Ectodermal cell (in vitro differentiated cells): ENCODE results near the gene ARL15.
"Not testable (repeated sequence)": the region's sequence is repeated elsewhere in the genome, so short reads cannot be mapped to it uniquely, and the experiment has no call there.

Source experiments
- H3K27ac ChIP-seq: 2 replicates; pipeline ENCODE4 v1.7.0; 2013; ENCODE audit warnings: mild to moderate bottlenecking, low read depth, low read length; ENCODE audit not compliant: insufficient read depth, poor library complexity, severe bottlenecking
- H3K27me3 ChIP-seq: 2 replicates; pipeline ENCODE4 v1.7.0; 2013; ENCODE audit warnings: mild to moderate bottlenecking, low read length; ENCODE audit not compliant: insufficient read depth, control insufficient read depth, poor library complexity, severe bottlenecking
- H3K36me3 ChIP-seq: one replicate; pipeline ENCODE4 v1.7.0; 2013; ENCODE audit warnings: low read length; ENCODE audit not compliant: control insufficient read depth, insufficient read depth
- H3K4me1 ChIP-seq: one replicate; pipeline ENCODE4 v1.7.0; 2013; ENCODE audit warnings: low read length; ENCODE audit not compliant: control insufficient read depth, insufficient read depth
- H3K4me3 ChIP-seq: 2 replicates; pipeline ENCODE4 v1.7.0; 2013; ENCODE audit warnings: low read depth, low read length, control low read depth; ENCODE audit not compliant: insufficient read depth
- H3K9me3 ChIP-seq: 2 replicates; pipeline ENCODE4 v1.7.0; 2013; ENCODE audit warnings: mild to moderate bottlenecking, low read length, moderate library complexity; ENCODE audit not compliant: control insufficient read depth
- WGBS, 2 experiments: methylation state at CpG; one replicate each; pipeline ENCODE4 v1.1.7; 2013; ENCODE audit warnings: missing lambda C conversion rate in 2 of 2; 5-methylcytosine and 5-hydroxymethylcytosine counted together

The ARL15 gene

GRCh38 chr5:54049963-54050362, 260.4 kb downstream of the ARL15 start:
- WGBS, 2 experiments = 87 to 88% methylated on average over 1 of the region's 2 CpGs

DNA sequence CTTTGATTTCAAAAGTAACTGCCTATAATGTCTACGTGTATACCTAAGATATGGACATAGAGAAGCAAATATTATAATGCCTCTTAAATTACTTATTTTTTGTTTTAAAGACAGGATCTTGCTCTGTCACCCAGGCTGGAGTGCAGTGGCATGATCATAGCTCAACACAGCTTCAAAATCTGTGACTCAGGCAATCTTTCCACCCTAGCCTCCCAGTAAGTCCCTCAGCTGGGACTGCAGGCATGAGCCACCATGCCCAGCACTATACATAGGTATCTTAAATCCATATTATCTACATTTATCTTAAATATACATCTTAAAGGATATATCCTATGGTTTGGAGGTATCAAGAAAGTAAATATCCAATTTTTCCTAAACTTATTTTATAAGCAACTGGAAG, 261.2 kb downstream of the ARL15 start:
- no peaks in the 10 kb centered on the region for H3K27me3 ChIP-seq
- WGBS, 2 experiments = 100% methylated on average over 1 of the region's 1 CpG; no CpG with 5 or more reads in 1 of the 2 experiments
- no peak overlapping the region for H3K27ac ChIP-seq
- H3K9me3 ChIP-seq = no peaks in the 10 kb centered on the region
- no peak overlapping the region for H3K4me3 ChIP-seq
- H3K36me3 ChIP-seq = no peaks in the 10 kb centered on the region
- no peaks in the 10 kb centered on the region for H3K4me1 ChIP-seq

More at GRCh38 chr5:54049963-54050362, 260.4 kb downstream of the ARL15 start:
- H3K27ac ChIP-seq = no peak overlapping the region
- H3K4me3 ChIP-seq = no peak overlapping the region
- no peaks in the 10 kb centered on the region for H3K4me1 ChIP-seq
- H3K36me3 ChIP-seq = no peaks in the 10 kb centered on the region
- no peaks in the 10 kb centered on the region for H3K27me3 ChIP-seq
- no peaks in the 10 kb centered on the region for H3K9me3 ChIP-seq

- 89 to 93% methylated on average over 2 to 4 of the region's 4 CpGs for WGBS, 2 experiments
- no peaks in the 10 kb centered on the region for H3K4me1 ChIP-seq
- no peaks in the 10 kb centered on the region for H3K9me3 ChIP-seq
- no peaks in the 10 kb centered on the region for H3K27me3 ChIP-seq
- no peaks in the 10 kb centered on the region for H3K36me3 ChIP-seq
- H3K27ac ChIP-seq = no peak overlapping the region
- H3K4me3 ChIP-seq = no peak overlapping the region
These were observed 265.1 kb downstream of the ARL15 start for GRCh38 chr5:54045077-54045792.

- 93 to 97% methylated on average over 9 to 10 of the region's 10 CpGs for WGBS, 2 experiments
- H3K4me1 ChIP-seq, H3K9me3 ChIP-seq, H3K36me3 ChIP-seq, H3K27ac ChIP-seq, H3K27me3 ChIP-seq, H3K4me3 ChIP-seq: not testable (repeated sequence)
These were observed 266.1 kb downstream of the ARL15 start for GRCh38 chr5:54044276-54044675.

DNA sequence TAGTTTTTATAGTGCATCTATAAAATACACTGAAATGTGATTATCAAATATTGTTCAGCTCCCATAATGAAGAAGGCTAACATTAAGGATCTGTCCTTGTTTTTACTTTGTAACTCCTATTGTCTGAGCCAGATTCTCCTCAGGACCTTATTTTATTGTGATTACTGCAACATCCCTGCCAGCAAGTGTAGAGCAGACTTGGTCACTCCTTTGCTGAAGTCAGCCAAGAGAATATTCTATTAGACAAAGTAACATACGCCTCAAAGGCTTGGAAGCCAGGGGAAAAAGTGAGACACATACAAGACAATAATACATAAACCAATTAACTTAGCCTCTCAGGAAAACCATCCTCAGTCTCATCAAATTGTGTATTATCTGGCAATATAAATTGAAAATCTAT, 269.6 kb downstream of the ARL15 start:
- Histone ChIP-seq H3K36me3 (no peaks in the 10 kb centered on the region), H3K4me3 (no peak overlapping the region), H3K4me1 (no peaks in the 10 kb centered on the region), H3K27me3 (no peaks in the 10 kb centered on the region), H3K9me3 (no peaks in the 10 kb centered on the region), H3K27ac (no peak overlapping the region)
- WGBS, 2 experiments = 89 to 100% methylated on average over 1 of the region's 1 CpG

GRCh38 chr5:54040018-54040417, 270.4 kb downstream of the ARL15 start:
- no peak overlapping the region for H3K4me3 ChIP-seq
- no peaks in the 10 kb centered on the region for H3K36me3 ChIP-seq
- H3K27ac ChIP-seq = no peak overlapping the region
- WGBS, 2 experiments = 80 to 83% methylated on average over 1 of the region's 1 CpG
- no peaks in the 10 kb centered on the region for H3K27me3 ChIP-seq
- H3K4me1 ChIP-seq = no peaks in the 10 kb centered on the region
- no peaks in the 10 kb centered on the region for H3K9me3 ChIP-seq

DNA sequence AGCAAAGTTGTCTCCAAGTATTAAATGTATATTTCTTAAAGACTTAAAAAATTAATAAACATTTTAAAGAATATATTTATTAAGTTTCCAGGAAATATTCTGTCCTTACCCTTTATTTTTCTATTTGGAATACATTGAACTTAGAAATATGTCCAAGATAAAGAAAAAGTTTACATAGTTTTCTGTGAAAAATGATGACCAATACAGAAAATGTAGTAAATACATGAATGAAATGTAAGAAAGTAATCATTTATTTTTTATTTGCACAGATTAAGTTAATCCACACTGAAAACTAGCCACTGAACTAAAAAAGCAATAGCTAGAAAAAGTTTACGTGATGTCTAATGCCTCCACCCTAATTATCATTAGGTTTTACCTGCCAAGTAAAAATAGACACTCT, 273.2 kb downstream of the ARL15 start:
- 95 to 100% methylated on average over 1 of the region's 1 CpG for WGBS, 2 experiments
- no peaks in the 10 kb centered on the region for H3K27me3 ChIP-seq
- H3K27ac ChIP-seq = no peak overlapping the region
- no peaks in the 10 kb centered on the region for H3K9me3 ChIP-seq
- H3K4me1 ChIP-seq = no peaks in the 10 kb centered on the region
- no peak overlapping the region for H3K4me3 ChIP-seq
- no peaks in the 10 kb centered on the region for H3K36me3 ChIP-seq

GRCh38 chr5:54030981-54031380, 279.4 kb downstream of the ARL15 start:
- Histone ChIP-seq H3K4me3 (no peak overlapping the region), H3K4me1 (no peaks in the 10 kb centered on the region), H3K36me3 (no peaks in the 10 kb centered on the region), H3K9me3 (no peaks in the 10 kb centered on the region), H3K27ac (no peak overlapping the region), H3K27me3 (no peaks in the 10 kb centered on the region)
- 92 to 97% methylated on average over 3 of the region's 3 CpGs for WGBS, 2 experiments

DNA sequence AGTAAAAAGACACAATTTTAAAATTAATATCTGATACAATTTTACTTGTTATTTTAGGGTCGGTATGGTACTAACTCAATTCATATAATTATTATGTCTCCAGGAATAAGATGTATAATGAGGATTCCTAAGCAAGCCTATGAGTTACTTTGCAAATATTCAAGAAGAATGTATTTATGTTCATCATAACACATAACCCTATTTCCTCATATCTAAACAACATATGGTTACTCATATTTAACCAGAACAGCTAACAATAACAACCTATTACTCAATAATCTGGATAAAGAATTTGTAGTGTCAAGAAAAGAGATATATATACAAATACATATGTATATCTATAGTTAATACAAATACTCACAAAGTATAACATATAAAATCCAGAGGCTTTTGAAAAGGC, 285.9 kb downstream of the ARL15 start:
- H3K4me3 ChIP-seq = no peak overlapping the region
- no peaks in the 10 kb centered on the region for H3K9me3 ChIP-seq
- no CpG with 5 or more reads among the region's 1 CpG for WGBS, 2 experiments
- no peak overlapping the region for H3K27ac ChIP-seq
- H3K36me3 ChIP-seq = no peaks in the 10 kb centered on the region
- H3K27me3 ChIP-seq = no peaks in the 10 kb centered on the region
- peaks cover 12% of the 10 kb centered on the region for H3K4me1 ChIP-seq

GRCh38 chr5:54022223-54022622, 288.1 kb downstream of the ARL15 start:
- Histone ChIP-seq H3K4me3 (no peak overlapping the region), H3K36me3 (no peaks in the 10 kb centered on the region)

More at GRCh38 chr5:54022223-54022622, 288.1 kb downstream of the ARL15 start:
- peaks cover 27% of the 10 kb centered on the region for H3K4me1 ChIP-seq
- no peaks in the 10 kb centered on the region for H3K27me3 ChIP-seq
- H3K27ac ChIP-seq = no peak overlapping the region
- H3K9me3 ChIP-seq = no peaks in the 10 kb centered on the region
- WGBS, 2 experiments = 83 to 86% methylated on average over 3 of the region's 3 CpGs
